ENCODE results near the gene RFWD3. TPM values are rescaled to one million over a fixed set of nuclear protein-coding genes. Genes with fewer than 3 reads are reported as not detected.
A peak's percentile ranks its signal among the peaks of the same experiment; 100 is the strongest.
"Not testable (repeated sequence)": the region's sequence is repeated elsewhere in the genome, so short reads cannot be mapped to it uniquely, and the experiment has no call there.

The RFWD3 gene
- polyA plus RNA-seq, 3 donors: 29.0 to 33.4 (median 30.3) TPM

- DNase-seq: not testable (repeated sequence)
Observed at GRCh38 chr16:74668877-74669276, 2.2 kb upstream of the RFWD3 start.

GRCh38 chr16:74667255-74667700 lies 601 bp upstream of the RFWD3 start:
- DNase-seq: peak; percentile 16

GRCh38 chr16:74666010-74666421 lies 661 bp downstream of the RFWD3 start:
- peak; percentile 2 for DNase-seq

- DNase-seq: no peak
Observed at GRCh38 chr16:74661064-74661463, 5.6 kb downstream of the RFWD3 start.

- no peak for DNase-seq
Observed at GRCh38 chr16:74660383-74660782, 6.3 kb downstream of the RFWD3 start.

GRCh38 chr16:74659041-74659440 lies 7.6 kb downstream of the RFWD3 start:
- DNase-seq: no peak

GRCh38 chr16:74657870-74658642 lies 8.6 kb downstream of the RFWD3 start:
- no peak for DNase-seq

GRCh38 chr16:74654536-74655050 lies 12.1 kb downstream of the RFWD3 start:
- no peak for DNase-seq

GRCh38 chr16:74652883-74653282 lies 13.8 kb downstream of the RFWD3 start:
- DNase-seq: not testable (repeated sequence)

GRCh38 chr16:74652249-74652648 lies 14.4 kb downstream of the RFWD3 start:
- DNase-seq: no peak

GRCh38 chr16:74651841-74652240 lies 14.8 kb downstream of the RFWD3 start:
- no peak for DNase-seq

GRCh38 chr16:74650966-74651567 lies 15.6 kb downstream of the RFWD3 start:
- DNase-seq: no peak

GRCh38 chr16:74649839-74650504 lies 16.7 kb downstream of the RFWD3 start:
- DNase-seq: no peak

- DNase-seq: no peak
Observed at GRCh38 chr16:74641969-74642368, 24.7 kb downstream of the RFWD3 start.

- no peak for DNase-seq
Observed at GRCh38 chr16:74637742-74638453, 28.8 kb downstream of the RFWD3 start.

- DNase-seq: no peak
Observed at GRCh38 chr16:74635303-74635702, 31.4 kb downstream of the RFWD3 start.

- no peak for DNase-seq
Observed at GRCh38 chr16:74633686-74634085, 33.0 kb downstream of the RFWD3 start.

- DNase-seq: no peak
Observed at GRCh38 chr16:74627506-74628220, 39.0 kb downstream of the RFWD3 start.

GRCh38 chr16:74626741-74627416 lies 39.8 kb downstream of the RFWD3 start:
- no peak for DNase-seq

GRCh38 chr16:74625500-74626350 lies 41.0 kb downstream of the RFWD3 start:
- DNase-seq: no peak
